ENCODE measurements around the gene CAPN2.

The CAPN2 gene

GRCh38 chr1:223702735-223703667 lies 9.3 kb upstream of the CAPN2 start:
- DNase-seq = no peak

- DNase-seq = no peak
Observed at GRCh38 chr1:223703668-223704013, 8.7 kb upstream of the CAPN2 start.

DNA sequence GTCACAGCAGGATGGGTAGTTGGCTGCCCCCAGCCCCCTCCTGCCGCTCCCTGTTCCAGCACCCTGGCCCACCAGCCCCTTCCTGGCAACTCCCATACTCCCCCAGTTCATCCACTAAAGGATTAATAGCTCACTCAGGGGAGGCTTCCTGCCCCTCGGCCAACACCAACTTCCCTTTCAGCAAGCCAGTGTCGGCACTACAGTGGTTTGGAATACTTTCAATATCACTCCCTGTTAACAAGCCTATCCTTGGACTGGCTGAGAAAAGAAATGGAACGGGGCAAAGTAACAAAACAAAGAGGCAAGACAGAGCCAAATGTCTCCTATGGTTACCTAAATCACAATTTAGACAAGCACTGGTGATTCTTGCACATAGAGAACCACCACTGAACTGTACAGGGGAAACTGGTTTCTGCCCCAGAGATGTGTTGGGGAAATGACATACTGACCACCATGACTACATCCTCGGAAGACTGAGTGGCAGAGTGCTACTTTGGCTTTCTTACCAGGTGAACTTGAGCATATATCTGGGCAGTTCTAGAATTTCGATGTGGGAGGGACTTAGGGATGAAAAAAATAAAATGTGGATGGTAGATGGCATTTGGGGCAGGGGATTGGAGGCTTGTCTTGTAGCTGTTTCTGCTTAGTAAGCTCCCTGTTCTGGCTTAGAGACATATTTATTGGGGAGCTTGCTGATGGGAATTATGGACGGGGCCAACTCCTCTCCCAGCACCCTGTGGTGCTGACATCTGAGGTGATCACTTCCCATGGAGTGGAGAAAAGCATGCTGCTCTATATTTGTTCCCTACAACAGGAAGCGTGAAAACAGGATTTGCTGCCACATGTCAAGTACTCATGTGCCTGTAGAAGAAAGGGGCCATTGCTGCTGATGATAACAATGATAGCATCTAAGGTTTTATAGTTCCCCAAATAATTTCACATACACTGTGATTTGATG lies 7.1 kb upstream of the CAPN2 start:
- DNase-seq = peak; percentile 52

DNA sequence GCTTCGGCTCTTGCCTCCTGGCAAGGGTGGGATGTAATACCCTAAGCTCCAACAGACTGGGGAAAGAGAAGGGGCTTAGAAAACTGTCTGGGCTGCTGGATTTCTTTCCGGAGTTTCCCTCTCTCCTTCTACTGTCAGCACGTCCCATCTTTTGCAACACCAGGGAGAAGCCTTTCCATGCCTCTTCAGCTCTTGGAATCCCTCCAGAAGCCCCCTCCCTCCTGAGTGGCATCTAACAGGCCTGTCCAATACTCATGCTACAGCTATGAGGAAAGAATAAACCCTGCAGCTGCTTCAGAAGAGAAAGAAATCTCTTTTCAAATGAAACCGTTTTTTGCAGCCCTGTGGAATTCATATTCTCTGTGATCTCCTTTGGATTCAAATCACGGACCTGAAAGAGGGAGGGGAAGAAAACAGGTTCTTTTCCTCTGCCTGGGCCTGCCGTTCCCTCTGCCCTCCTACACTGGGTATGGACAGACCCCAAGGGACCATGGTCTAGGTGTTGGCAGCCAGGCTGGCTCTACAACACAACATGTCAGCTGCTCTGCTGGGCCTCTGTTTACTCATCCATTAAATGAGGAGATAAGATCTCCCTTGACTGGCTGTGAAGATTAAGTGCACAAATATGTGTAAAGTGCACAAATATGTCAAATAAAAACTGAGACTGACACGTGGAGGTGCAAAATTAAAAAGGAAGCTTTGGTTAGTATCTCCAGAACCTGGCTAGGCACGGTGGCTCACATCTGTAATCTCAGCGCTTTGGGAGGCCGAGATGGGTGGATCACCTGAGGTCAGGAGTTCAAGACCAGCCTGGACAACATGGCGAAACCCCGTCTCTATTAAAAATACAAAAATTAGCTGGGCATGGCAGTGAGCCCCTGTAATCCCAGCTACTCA lies 6.0 kb upstream of the CAPN2 start:
- peak; percentile 63 for DNase-seq

DNA sequence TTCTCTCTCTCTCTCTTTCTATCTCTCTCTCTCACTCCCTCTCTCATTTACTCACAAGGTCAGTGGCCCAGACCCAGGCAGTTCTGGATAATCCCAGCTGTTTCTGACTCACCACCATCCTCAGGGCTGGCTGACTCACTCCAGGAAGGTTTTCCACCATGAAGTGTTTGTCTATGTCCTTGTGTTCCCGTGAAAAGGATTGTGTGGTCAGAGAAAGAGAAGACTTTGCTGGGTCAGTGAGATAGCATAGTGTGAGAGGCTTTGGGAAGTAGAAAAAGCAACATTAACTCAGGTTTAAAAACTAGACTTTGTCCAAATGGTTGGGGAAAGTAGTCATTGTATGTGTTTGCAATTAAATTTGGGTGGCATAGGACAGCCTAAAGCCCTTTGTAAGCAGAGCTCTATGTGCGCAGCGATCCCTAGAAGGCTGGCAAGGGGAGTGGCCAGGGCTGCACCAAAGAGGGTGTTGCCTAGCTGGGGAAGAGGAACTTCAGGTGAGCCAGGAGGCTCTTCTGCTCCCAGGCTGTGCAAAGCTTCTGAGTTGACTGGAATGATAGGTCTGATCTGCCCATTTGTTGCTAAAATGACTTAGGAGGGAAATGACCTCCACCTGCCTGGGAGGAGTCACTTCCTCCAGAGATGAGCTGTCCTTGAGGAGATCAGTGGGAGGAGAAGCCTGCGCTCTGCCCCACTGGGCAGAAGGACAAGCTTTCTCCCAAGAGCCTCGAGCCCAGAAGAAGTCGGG lies 4.9 kb upstream of the CAPN2 start:
- peak; percentile 86 for DNase-seq

- no peak for DNase-seq
Observed at GRCh38 chr1:223708001-223708359, 4.4 kb upstream of the CAPN2 start.

DNA sequence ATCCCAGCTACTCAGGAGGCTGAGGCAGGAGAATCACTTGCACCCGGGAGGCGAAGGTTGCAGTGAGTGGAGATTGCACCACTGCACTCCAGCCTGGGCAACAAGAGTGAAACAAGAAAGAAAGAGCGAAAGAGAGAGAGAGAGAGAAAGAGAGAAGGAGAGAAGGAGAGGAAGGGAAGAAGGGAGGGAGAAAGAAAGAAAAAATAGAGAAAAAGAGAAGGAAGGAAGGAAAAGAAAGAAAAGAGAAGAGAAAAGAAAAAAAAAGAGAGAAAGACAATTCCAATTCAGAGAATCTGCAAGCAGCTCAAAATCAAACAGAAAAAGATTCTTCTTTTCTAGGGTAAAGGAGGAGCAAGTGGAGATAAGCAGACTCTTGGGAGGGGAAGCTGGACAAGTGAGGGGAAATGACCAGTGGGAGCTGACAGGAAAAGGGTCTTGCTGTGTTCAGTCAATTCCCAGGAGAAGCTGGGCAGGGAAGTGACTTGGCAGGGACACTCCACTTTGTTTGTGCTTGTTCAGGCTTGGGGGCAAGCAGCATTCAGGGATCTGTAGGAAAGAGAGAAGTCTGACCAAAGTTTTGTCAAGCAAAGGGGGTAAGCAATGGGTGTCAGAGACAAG lies 3.6 kb upstream of the CAPN2 start:
- DNase-seq = no peak

- no peak for DNase-seq
Observed at GRCh38 chr1:223709598-223709997, 2.7 kb upstream of the CAPN2 start.

GRCh38 chr1:223710179-223711133 lies 1.9 kb upstream of the CAPN2 start:
- DNase-seq = no peak

DNA sequence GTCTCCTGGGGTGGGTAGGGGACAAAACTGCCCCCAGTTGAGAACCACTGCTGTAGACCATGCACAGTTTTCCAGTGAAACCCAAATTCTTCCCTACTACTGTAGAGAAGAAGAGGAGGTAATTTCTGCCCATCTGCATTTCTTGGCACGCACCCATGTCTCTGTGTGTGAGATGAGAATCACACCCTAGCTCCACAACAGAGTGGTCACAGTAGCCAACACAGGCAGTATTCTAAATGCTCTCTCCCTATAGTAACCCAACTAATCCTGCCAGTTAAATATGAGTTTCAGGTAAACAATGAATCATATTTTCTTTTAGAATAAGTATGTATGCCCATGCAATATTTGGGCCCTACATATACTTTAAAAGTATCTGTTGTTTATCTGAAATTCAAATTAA lies 1.2 kb upstream of the CAPN2 start:
- peak; percentile 48 for DNase-seq

- DNase-seq = no peak
Observed at GRCh38 chr1:223711747-223712193, 569 bp upstream of the CAPN2 start.

GRCh38 chr1:223712850-223713474 lies 623 bp downstream of the CAPN2 start:
- DNase-seq = no peak

- no peak for DNase-seq
Observed at GRCh38 chr1:223713546-223714420, 1.4 kb downstream of the CAPN2 start.

DNA sequence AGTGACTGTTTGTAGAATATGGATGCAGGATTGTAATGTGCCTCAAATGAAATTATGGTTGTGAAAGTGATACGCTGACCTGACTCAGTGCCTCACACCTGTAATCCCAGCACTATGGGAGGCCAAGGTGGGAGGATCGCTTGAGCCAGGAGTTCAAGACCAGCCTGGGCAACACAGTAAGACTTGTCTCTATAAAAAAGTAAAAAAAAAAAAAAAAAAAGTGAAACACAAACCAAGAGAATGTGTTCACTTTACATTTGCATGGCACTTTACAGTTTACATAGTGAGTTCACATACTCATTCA lies 2.0 kb downstream of the CAPN2 start:
- DNase-seq = no peak

GRCh38 chr1:223714849-223715603 lies 2.7 kb downstream of the CAPN2 start:
- peak; percentile 85 for DNase-seq

GRCh38 chr1:223715604-223716172 lies 3.3 kb downstream of the CAPN2 start:
- DNase-seq = no peak

- peak; percentile 36 for DNase-seq
Observed at GRCh38 chr1:223716302-223716862, 4.0 kb downstream of the CAPN2 start.
